Left ventricle myocardium superior (tissue), 1 donor: ENCODE results near the gene TRIM2. TPM values are rescaled to one million over a fixed set of nuclear protein-coding genes. Genes with fewer than 3 reads are reported as not detected.
A peak's percentile ranks its signal among the peaks of the same experiment; 100 is the strongest.
"Not testable (repeated sequence)": the region's sequence is repeated elsewhere in the genome, so short reads cannot be mapped to it uniquely, and the experiment has no call there.

Experiments
- ATAC-seq: fragments of 200-7000 bp; cut with Tn5 transposase; one replicate; pipeline ENCODE4 v1.9.1; 2020; ENCODE audit warnings: mild to moderate bottlenecking, moderate library complexity
- DNase-seq: peaks from one replicate; pipeline ENCODE4 v3.0.0-alpha.2; 2020
- intact Hi-C: fragments of 100-400 bp; cut with micrococcal nuclease; formaldehyde crosslinking; loops from one replicate; pipeline ENCODE4 v1.11.0; 2022
- total RNA-seq: library from RNA; stranded (reverse); fragmentation: NEBNext Ultra II Directional; extraction: Animal tissue kit (Norgen Biotek cat#: 25700); gene quantifications from one replicate; pipeline ENCODE4 v1.2.1, GENCODE V29; 2021
- donor health status: DM: no; HTN: yes; CAD: no; lungs with severe emphysema.

Gene TRIM2
- total RNA-seq, 1 donor from 2014 or later = 18.6 TPM

- no peak for ATAC-seq
- no peak for DNase-seq
- intact Hi-C loops = no loop called here
Measured at GRCh38 chr4:153186046-153186728, 18.1 kb upstream of the TRIM2 start.

- ATAC-seq (no peak), DNase-seq (no peak)
- intact Hi-C loops = no loop called here
Measured at GRCh38 chr4:153189016-153189801, 15.0 kb upstream of the TRIM2 start.

- intact Hi-C loops = no loop called here
- ATAC-seq (no peak), DNase-seq (no peak)
Measured at GRCh38 chr4:153191795-153192363, 12.4 kb upstream of the TRIM2 start.

GRCh38 chr4:153197301-153197700 lies 6.9 kb upstream of the TRIM2 start:
- ATAC-seq (no peak), DNase-seq (no peak)
- intact Hi-C loops = no loop called here

- intact Hi-C loops = no loop called here
- ATAC-seq = no peak
Measured at GRCh38 chr4:153198719-153199118, 5.5 kb upstream of the TRIM2 start.

GRCh38 chr4:153203746-153204145 lies 497 bp upstream of the TRIM2 start:
- intact Hi-C loops, DNase-seq, ATAC-seq: not testable (repeated sequence)

More at GRCh38 chr4:153198719-153199118, 5.5 kb upstream of the TRIM2 start:
- no peak for DNase-seq

- ATAC-seq = peak; percentile 42
- DNase-seq = no peak
- intact Hi-C loops = loop anchor here (5.0 kb wide), 1 partner anchor 112 kb away; no protein-coding TSS in a partner anchor
Measured at GRCh38 chr4:153204728-153205648, 745 bp downstream of the TRIM2 start.

GRCh38 chr4:153205757-153206156 lies 1.5 kb downstream of the TRIM2 start:
- ATAC-seq = no peak
- intact Hi-C loops = loop anchor here (5.0 kb wide), 1 partner anchor 112 kb away; no protein-coding TSS in a partner anchor
- DNase-seq = no peak

- DNase-seq (no peak), ATAC-seq (no peak)
- intact Hi-C loops = loop anchor here (5.0 kb wide), 1 partner anchor 111 kb away; no protein-coding TSS in a partner anchor
Measured at GRCh38 chr4:153206534-153206933, 2.3 kb downstream of the TRIM2 start.

GRCh38 chr4:153207027-153207426 lies 2.8 kb downstream of the TRIM2 start:
- intact Hi-C loops = loop anchor here (5.0 kb wide), 1 partner anchor 110 kb away; no protein-coding TSS in a partner anchor
- DNase-seq (no peak), ATAC-seq (no peak)

GRCh38 chr4:153207567-153207966 lies 3.3 kb downstream of the TRIM2 start:
- intact Hi-C loops = loop anchor here (5.0 kb wide), 1 partner anchor 110 kb away; no protein-coding TSS in a partner anchor
- peak; percentile 60 for ATAC-seq
- peak; percentile 71 for DNase-seq

- ATAC-seq (no peak), DNase-seq (no peak)
- intact Hi-C loops = loop anchor here (5.0 kb wide), 1 partner anchor 108 kb away; no protein-coding TSS in a partner anchor
Measured at GRCh38 chr4:153209410-153209809, 5.2 kb downstream of the TRIM2 start.

GRCh38 chr4:153210727-153211126 lies 6.5 kb downstream of the TRIM2 start:
- intact Hi-C loops = no loop called here
- no peak for ATAC-seq
- DNase-seq = no peak

GRCh38 chr4:153211986-153212728 lies 7.9 kb downstream of the TRIM2 start:
- intact Hi-C loops = no loop called here
- no peak for DNase-seq
- ATAC-seq = no peak

GRCh38 chr4:153212736-153213135 lies 8.5 kb downstream of the TRIM2 start:
- DNase-seq = no peak
- intact Hi-C loops = no loop called here

GRCh38 chr4:153215921-153216320 lies 11.7 kb downstream of the TRIM2 start:
- no peak for ATAC-seq
- intact Hi-C loops = no loop called here
- DNase-seq = no peak

More at GRCh38 chr4:153212736-153213135, 8.5 kb downstream of the TRIM2 start:
- ATAC-seq = peak; percentile 93

GRCh38 chr4:153216546-153216945 lies 12.3 kb downstream of the TRIM2 start:
- ATAC-seq (no peak), DNase-seq (no peak)
- intact Hi-C loops = no loop called here

- no peak for DNase-seq
- ATAC-seq = peak; percentile 33
- intact Hi-C loops = no loop called here
Measured at GRCh38 chr4:153217440-153217839, 13.2 kb downstream of the TRIM2 start.
